NT2/D1 (cell line): Measurements from ENCODE around the gene KAZALD1.

ENCODE experiments used
- SUZ12 ChIP-seq: IDR thresholded peaks from 2 replicates; pipeline ENCODE4 v1.6.1; 2011; ENCODE audit not compliant: insufficient read length, insufficient read depth; ENCODE audit errors: extremely low read depth
- YY1 ChIP-seq: IDR thresholded peaks from 2 replicates; pipeline ENCODE4 v1.6.1; 2011; ENCODE audit not compliant: insufficient read length, insufficient read depth

DNA sequence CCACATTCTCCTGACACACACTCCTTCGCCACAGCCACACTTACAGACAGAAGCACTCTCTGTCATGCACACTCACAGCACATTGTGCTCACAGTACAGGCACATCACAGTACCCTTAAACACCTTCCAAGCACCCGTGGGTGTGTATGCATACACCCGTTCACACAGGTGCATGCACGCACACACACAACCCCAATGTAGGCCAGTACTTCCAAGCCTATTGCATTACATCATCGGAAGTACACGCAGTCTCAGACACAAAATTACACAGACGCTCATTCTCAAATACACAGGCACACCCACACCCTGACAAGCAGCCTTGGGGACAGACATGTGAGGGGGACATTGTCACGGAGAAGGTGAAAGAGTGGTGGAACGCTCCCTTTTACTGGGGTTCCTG, 11.1 kb downstream of the KAZALD1 start:
- TF ChIP-seq YY1 (no peak), SUZ12 (no peak)
